GM18858 (cell line): Measurements from ENCODE around the gene SAXO1.
"Not testable (repeated sequence)": the region's sequence is repeated elsewhere in the genome, so short reads cannot be mapped to it uniquely, and the experiment has no call there.

Experiments
- ATAC-seq: cut with Tn5 transposase; IDR thresholded peaks from one replicate; pipeline ENCODE4 v1.9.1; 2021; ENCODE audit not compliant: unreplicated experiment

SAXO1 gene

DNA sequence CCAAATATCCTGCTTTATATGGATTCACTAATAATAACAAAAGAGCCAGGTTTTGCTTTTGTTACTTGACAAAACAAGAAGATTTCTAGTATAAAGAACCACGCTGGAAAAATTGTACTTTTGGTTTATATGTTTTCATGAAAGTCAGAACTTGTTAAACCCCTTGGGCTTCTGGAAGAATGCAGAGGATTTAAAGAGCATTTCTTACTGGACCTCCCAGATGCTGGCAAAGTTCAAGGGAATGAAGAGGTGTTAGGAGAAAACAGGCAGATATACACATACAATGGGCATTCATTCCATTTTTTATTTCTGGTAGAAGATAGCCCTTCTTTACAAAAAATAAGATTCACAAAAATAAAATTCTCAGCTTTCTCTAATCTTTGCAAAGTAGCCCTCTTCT lies 61.1 kb downstream of the SAXO1 start:
- ATAC-seq: no peak

DNA sequence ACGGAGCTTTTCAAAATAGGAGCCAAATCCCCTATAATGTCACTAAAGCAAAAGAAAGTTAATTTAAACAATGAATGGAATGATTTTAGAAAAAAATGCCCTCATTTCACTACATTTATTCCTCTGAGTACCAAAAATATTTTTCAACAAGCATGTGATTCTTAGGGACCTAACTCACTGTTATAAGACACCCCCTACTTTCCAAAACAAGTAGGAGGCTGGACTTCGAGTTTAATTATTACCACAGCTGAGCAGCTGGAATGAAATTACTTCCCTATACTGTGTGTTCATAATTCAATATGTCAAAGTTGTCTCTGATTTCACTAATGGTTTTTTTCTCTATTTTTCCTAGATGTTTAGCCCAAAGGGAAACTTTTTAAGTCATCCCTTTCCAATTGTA lies 61.6 kb downstream of the SAXO1 start:
- no peak for ATAC-seq

DNA sequence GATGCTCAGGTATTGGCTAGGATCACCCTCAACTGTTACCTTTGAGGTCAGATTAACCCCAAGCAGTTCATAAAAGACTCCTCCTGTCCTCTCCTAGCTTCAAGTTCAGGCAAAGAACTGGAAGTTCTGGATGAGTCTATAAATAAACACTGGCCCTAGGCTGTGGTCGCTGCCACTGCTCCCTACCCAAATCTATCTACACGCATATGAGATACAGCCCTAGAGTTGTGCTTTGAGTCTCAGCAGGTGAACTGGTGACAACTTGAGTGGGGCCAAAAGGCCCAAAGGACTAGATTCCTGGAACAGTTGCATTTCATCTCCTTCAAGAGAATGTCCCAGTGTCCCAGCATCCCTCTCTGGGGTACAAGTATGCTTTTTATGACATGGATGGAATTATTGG lies 62.6 kb downstream of the SAXO1 start:
- ATAC-seq: no peak

GRCh38 chr9:18969128-18969527 lies 63.9 kb downstream of the SAXO1 start:
- ATAC-seq: no peak

GRCh38 chr9:18955626-18956025 lies 77.4 kb downstream of the SAXO1 start:
- no peak for ATAC-seq

DNA sequence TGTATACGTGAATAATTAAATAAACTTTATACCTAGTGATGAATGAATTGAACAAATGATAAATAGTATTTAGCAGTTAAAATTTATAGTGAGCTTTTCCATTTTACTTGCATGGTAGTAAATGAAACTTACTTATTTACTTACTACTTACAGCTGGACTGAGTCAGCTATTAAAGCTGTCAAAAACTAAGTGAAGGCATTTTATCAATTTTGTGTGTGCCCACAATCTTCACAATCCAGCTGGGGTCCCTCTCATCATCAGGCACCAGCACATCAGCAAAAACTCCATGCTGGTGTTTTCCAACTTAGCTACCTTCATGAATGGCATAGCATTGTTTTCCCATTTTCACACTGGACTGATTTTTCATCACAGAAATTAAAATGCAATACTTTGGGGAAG lies 81.1 kb downstream of the SAXO1 start:
- no peak for ATAC-seq

GRCh38 chr9:18947892-18948339 lies 85.1 kb downstream of the SAXO1 start:
- no peak for ATAC-seq

GRCh38 chr9:18942801-18943200 lies 90.2 kb downstream of the SAXO1 start:
- no peak for ATAC-seq

DNA sequence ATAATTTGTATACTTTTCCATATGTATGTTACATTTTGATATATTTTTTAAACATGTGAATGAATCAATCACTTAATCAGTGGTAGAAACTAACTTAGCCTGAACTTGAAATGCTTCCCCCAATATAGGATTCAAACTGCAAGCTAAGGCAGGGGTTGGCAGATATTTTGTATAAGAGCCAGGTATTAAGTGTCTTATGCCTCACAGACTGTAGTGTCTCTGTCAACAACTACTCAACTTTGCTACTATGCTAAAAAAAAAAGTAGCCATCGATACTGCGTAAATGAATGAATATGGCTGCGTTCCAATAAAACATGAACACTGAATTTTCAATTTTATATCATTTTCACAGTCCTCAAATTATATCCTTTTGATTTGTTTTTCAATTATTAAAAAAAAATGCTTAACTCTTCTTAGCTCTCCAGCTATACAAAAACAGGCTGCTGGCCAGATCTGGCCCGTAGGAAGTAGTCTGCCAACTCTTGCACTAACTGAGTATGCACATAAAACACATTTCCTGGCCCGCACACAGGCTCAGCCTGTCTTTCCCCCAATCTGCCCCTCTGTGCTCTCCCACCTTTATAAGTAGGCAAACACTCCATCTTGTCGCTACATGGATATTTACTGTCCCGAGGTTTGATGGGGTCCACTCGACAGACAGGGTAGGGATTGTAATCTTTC lies 91.8 kb downstream of the SAXO1 start:
- ATAC-seq: no peak

DNA sequence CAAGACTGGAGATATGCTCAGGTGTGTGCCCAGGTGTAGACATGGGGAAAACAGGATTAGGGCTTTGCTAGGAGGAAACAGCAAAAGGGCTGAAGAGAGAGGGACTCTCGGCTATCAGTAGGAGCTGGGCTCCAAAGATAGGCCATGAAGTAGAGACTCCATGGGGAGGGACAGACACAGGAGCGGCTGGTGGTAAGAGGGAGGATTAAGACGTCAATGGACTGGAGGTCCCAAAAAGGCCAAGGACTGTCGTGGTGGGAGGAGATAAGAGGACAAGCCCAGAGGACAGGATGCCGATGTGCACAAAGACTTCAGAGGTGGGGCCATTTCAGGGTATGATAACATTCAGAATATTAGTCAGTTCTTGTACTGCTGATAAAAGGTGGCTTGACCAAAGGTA lies 93.1 kb downstream of the SAXO1 start:
- ATAC-seq: no peak

DNA sequence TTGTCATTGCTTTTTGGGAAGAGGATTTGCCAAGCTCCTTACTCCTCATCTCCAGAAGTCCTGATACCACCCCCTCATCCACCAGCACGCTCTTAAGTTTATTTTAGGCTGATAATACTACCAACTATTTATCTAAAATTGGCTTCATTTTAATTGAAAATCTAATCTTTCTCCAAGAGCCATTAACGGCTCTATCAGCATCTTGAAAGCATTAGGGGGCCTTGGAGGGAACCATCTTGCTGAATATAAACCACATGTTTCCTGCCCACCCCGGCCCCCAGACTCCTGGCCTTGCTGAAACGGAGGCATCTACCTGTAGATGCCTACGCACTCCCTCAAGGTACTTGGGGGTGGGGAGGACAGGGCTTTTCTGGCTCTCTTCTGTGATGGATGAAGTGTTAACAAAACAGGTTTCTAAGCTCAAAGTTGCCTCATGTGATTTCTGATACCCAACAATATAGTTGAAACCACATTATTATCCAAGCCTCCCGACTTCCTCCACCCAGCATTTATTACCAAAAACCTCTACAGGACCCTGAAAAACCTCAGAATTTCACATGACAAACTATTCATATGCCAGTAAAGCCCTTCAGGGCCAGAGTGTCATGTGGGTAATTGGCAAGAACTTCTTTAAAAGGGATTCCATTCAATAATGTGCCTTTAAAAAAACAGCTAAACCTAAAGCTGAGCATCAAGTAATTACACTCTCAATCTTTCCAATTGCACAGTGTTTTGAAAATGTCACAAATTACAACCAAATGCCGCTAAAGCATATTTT lies 96.7 kb downstream of the SAXO1 start:
- ATAC-seq: no peak

DNA sequence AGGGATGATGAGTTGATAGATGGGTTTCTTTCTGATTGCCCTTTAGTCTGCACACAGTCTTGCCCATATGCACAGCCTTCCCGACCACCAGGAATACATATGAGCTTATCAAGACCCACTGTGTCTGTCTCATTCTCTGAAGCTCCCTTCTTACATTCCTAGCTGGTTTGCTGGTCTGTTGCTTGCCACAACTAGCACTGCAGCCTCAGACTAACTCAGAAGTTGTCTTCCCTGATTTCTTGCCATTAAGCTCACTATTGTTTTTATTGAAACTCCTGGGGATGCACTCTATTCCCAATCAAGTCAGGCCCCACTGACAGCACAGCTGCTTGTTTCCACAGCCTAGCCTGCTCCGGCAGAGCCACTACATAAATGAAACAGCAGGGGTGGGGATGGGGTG lies 97.5 kb downstream of the SAXO1 start:
- no peak for ATAC-seq

DNA sequence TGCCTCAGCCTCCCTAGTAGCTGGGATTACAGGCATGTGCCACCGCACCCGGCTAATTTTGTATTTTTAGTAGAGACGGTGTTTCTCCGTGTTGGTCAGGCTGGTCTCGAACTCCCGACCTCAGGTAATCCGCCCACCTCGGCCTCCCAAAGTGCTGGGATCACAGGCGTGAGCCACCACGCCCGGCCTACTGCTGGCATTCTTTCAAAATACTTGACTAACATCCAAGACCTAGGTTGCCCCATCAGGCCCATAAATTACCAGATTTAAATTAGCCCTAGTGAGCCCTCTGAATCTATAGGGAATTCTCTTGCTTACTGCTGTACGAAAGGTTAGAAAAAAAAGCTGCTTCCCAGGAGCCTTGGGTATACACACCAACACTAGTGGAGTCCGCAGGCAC lies 102.4 kb downstream of the SAXO1 start:
- ATAC-seq: not testable (repeated sequence)

DNA sequence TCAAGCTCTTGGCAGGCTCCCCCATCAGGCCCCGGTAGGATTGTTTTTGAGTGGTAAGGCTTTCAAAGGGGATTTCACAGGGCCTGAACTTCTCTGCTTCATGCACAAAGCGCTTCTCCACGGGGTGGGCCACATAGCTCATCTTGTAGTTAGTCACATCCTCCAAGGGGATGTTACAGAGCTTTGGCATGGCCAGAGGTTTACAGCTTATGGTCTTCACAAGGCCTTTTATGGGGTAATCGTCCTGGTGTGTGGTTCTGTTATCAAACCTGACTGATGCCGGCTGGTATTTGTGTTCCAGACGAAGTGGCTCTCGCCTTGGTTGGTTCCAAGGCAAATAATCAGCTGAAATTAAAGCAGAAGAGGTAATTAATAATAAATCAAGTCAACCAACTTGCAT lies 104.3 kb downstream of the SAXO1 start:
- no peak for ATAC-seq

GRCh38 chr9:18926513-18926912 lies 106.5 kb downstream of the SAXO1 start:
- ATAC-seq: no peak

- ATAC-seq: no peak
Measured at GRCh38 chr9:18925880-18926279, 107.1 kb downstream of the SAXO1 start.

DNA sequence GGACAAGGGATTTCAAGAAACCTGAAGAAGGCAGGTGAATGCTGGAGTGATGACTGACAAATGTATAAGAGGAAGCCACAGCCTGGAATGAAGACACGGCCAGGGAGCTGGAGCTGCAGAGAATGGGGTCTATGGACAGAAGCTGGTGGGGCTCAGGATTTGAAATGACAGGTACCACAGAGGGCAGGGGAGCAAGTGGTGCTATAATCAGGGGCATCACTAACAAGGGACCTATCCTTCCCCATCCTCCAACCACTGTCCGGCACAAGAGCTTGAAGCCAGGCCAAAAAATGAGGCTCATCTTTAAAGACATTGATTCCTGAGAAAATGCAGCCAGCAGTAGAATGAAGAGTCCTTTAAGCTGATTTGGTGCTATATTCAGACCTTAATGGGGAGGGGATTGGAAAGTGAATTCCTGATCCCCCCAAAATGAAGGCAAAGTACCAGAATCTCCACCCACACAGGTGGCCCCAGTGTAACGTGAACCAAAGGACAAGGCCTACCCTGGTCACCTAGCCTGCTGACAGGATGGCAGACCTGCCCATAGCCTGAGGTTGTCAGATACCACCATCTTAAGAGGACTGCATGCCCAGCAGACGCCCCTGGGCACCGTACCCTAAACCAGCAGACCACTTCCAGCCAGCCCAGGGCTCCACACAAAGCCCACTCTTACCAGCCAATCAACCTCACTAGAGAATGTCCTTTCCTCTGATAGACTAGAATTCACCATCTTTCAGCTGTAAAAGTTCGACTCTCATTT lies 109.2 kb downstream of the SAXO1 start:
- ATAC-seq: no peak

- no peak for ATAC-seq
Measured at GRCh38 chr9:18923167-18923566, 109.8 kb downstream of the SAXO1 start.

- no peak for ATAC-seq
Measured at GRCh38 chr9:18922161-18922885, 110.7 kb downstream of the SAXO1 start.

DNA sequence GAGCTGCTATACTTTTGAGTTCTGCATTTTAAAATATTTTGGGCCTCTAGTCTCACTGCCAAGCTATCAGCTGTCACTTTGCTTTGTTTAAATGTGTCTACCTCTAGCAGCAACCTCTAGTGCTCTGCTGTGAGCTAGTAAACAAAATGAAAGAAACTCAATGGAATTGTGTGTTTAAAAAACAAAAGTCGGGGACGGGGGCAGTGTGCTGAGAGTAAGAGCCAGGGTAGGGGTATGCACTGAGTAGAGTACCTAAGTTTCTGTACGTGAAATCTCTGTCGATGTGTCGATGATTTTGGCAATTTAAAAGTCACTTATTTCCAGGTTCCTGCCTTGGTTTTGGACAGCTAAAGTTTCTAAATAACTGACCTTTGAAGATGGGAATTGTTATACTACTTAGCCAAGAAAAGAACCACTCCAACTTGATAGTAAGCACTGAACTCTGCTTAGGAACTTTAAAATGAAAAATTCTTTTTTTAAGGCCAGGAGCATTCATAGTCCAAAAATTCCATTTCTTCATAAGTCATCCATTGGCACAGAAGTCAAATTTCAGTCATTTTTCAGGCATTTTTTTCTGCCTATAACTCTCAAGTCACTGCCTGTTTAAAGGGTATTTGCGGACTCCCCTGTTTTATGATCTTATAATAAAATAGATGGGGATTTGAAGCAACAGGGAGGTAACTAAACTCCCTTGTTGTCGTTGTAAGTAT lies 111.5 kb downstream of the SAXO1 start:
- ATAC-seq: no peak
